GM13976 (cell line): ENCODE data around the gene PPM1K.
A peak's percentile ranks its signal among the peaks of the same experiment; 100 is the strongest.

Source experiments
- DNase-seq: peaks from one replicate; pipeline ENCODE4 v3.0.0; 2012; ENCODE audit warnings: low spot score
- CTCF ChIP-seq: IDR thresholded peaks from 2 replicates; pipeline ENCODE4 v1.5.1; 2012; ENCODE audit warnings: borderline replicate concordance, mild to moderate bottlenecking; ENCODE audit not compliant: insufficient read depth; ENCODE audit errors: extremely low read depth, missing control alignments, control extremely low read depth
- in situ Hi-C: fragments of 300-500 bp; cut with MboI; formaldehyde crosslinking; loops from one replicate; pipeline ENCODE4 v1.12.0; 2022; ENCODE audit warnings: low sequenced_read_pairs, mixed read lengths, inconsistent platforms; ENCODE audit not compliant: unreplicated experiment

Gene PPM1K

GRCh38 chr4:88223516-88223915 is 60.8 kb downstream of the PPM1K start:
- DNase-seq = no peak
- no peak for TF ChIP-seq CTCF
- in situ Hi-C loops = loop anchor here (10.0 kb wide), 1 partner anchor 151 kb away; the partner anchor contains the start of gene HERC6

GRCh38 chr4:88219099-88219498 is 65.3 kb downstream of the PPM1K start:
- peak; percentile 55 for DNase-seq
- in situ Hi-C loops = loop anchor here (5.0 to 10.0 kb wide), 3 partner anchors 184 to 364 kb away; no protein-coding TSS in a partner anchor
- TF ChIP-seq CTCF = peak; percentile 30

- DNase-seq = no peak
- no peak for TF ChIP-seq CTCF
- in situ Hi-C loops = loop anchor here (5.0 to 10.0 kb wide), 3 partner anchors 182 to 362 kb away; no protein-coding TSS in a partner anchor
Observed at GRCh38 chr4:88217169-88217568, 67.2 kb downstream of the PPM1K start.

- TF ChIP-seq CTCF = no peak
- in situ Hi-C loops = loop anchor here (5.0 to 10.0 kb wide), 3 partner anchors 182 to 362 kb away; no protein-coding TSS in a partner anchor
- no peak for DNase-seq
Observed at GRCh38 chr4:88216395-88216794, 68.0 kb downstream of the PPM1K start.

- TF ChIP-seq CTCF = no peak
- in situ Hi-C loops = loop anchor here (5.0 to 10.0 kb wide), 3 partner anchors 181 to 361 kb away; no protein-coding TSS in a partner anchor
- DNase-seq = no peak
Observed at GRCh38 chr4:88215351-88215750, 69.0 kb downstream of the PPM1K start.

- DNase-seq = no peak
- TF ChIP-seq CTCF = peak; percentile 3
- in situ Hi-C loops = loop anchor here (10.0 kb wide), 2 partner anchors 177 to 357 kb away; no protein-coding TSS in a partner anchor
Observed at GRCh38 chr4:88212253-88212561, 72.2 kb downstream of the PPM1K start.
